A172 (cell line): Measurements from ENCODE around the gene TMEM181. TPM values are rescaled to one million over a fixed set of nuclear protein-coding genes. Genes with fewer than 3 reads are reported as not detected.
"Not testable (repeated sequence)": the region's sequence is repeated elsewhere in the genome, so short reads cannot be mapped to it uniquely, and the experiment has no call there.

Source experiments
- DNase-seq: peaks from one replicate; pipeline ENCODE4 v3.0.0-alpha.2; 2015; ENCODE audit warnings: low spot score
- total RNA-seq: library from RNA; depleted of rRNA; stranded (reverse); fragments of >200 nt; shearing (Covaris generic); gene quantifications from 2 replicates; pipeline ENCODE4 v1.2.3, GENCODE V29; 2014

The TMEM181 gene
- total RNA-seq, 1 experiment from 2014 or later = 25.5 TPM

GRCh38 chr6:158638324-158638854 lies 78.5 kb downstream of the TMEM181 start:
- no peak for DNase-seq

- no peak for DNase-seq
Observed at GRCh38 chr6:158639056-158639455, 79.2 kb downstream of the TMEM181 start.

GRCh38 chr6:158640519-158640918 lies 80.6 kb downstream of the TMEM181 start:
- no peak for DNase-seq

GRCh38 chr6:158642097-158642601 lies 82.3 kb downstream of the TMEM181 start:
- peak; percentile 74 for DNase-seq

GRCh38 chr6:158643836-158644230 lies 83.9 kb downstream of the TMEM181 start:
- DNase-seq = no peak

- DNase-seq = peak; percentile 81
Observed at GRCh38 chr6:158644231-158645063, 84.6 kb downstream of the TMEM181 start, which contains the start of gene DYNLT1. Gene DYNLT1 (minus strand): TSS chr6:158644743. CDS start chr6:158644708, 35 bp downstream.

GRCh38 chr6:158645064-158646022 lies 85.5 kb downstream of the TMEM181 start:
- DNase-seq = no peak

- no peak for DNase-seq
Observed at GRCh38 chr6:158646023-158646910, 86.4 kb downstream of the TMEM181 start.

- DNase-seq = no peak
Observed at GRCh38 chr6:158647501-158647900, 87.6 kb downstream of the TMEM181 start.

- peak; percentile 85 for DNase-seq
Observed at GRCh38 chr6:158648682-158649131, 88.8 kb downstream of the TMEM181 start.

GRCh38 chr6:158649289-158650143 lies 89.6 kb downstream of the TMEM181 start, which contains the start of gene SYTL3:
Gene SYTL3 (plus strand): TSS chr6:158650054. CDS start chr6:158663269, 13,215 bp downstream.
- peak; percentile 63 for DNase-seq

GRCh38 chr6:158651981-158652737 lies 92.3 kb downstream of the TMEM181 start:
- DNase-seq = not testable (repeated sequence)

- no peak for DNase-seq
Observed at GRCh38 chr6:158653577-158654354, 93.9 kb downstream of the TMEM181 start.

GRCh38 chr6:158654498-158654897 lies 94.6 kb downstream of the TMEM181 start:
- DNase-seq = peak; percentile 70

GRCh38 chr6:158654960-158655489 lies 95.1 kb downstream of the TMEM181 start:
- peak; percentile 51 for DNase-seq

GRCh38 chr6:158655569-158656450 lies 95.9 kb downstream of the TMEM181 start:
- no peak for DNase-seq

- DNase-seq = peak; percentile 55
Observed at GRCh38 chr6:158656986-158657385, 97.1 kb downstream of the TMEM181 start.
